NOMO-1 treated with DMSO at 0.1 percent for 48 hours (cell line): ENCODE measurements around the gene RCSD1.
A peak's percentile ranks its signal among the peaks of the same experiment; 100 is the strongest.
"Not testable (repeated sequence)": the region's sequence is repeated elsewhere in the genome, so short reads cannot be mapped to it uniquely, and the experiment has no call there.

Source experiments
- DNase-seq: peaks from one replicate; lab custom pipeline; 2025; ENCODE audit not compliant: unreplicated experiment; lab: John Stamatoyannopoulos, UW

The RCSD1 gene

GRCh38 chr1:167629681-167630567, at the start of gene RCSD1:
Gene RCSD1, plus strand, starts transcription at chr1:167630232. Its CDS starts 192 bp downstream, at chr1:167630424.
- peak; percentile 50 for DNase-seq

- no peak for DNase-seq
These were observed 48.0 kb upstream of the RCSD1 start for GRCh38 chr1:167582064-167582463.

- DNase-seq, result no peak
These were observed 47.3 kb upstream of the RCSD1 start for GRCh38 chr1:167582722-167583121.

GRCh38 chr1:167584581-167584980, 45.5 kb upstream of the RCSD1 start:
- no peak for DNase-seq

GRCh38 chr1:167587342-167587741, 42.7 kb upstream of the RCSD1 start:
- DNase-seq, result no peak

- no peak for DNase-seq
These were observed 42.2 kb upstream of the RCSD1 start for GRCh38 chr1:167587872-167588271.

GRCh38 chr1:167588361-167588760, 41.7 kb upstream of the RCSD1 start:
- DNase-seq, result no peak

GRCh38 chr1:167592475-167592874, 37.6 kb upstream of the RCSD1 start:
- no peak for DNase-seq

GRCh38 chr1:167593860-167594259, 36.2 kb upstream of the RCSD1 start:
- no peak for DNase-seq

- DNase-seq, result no peak
These were observed 35.2 kb upstream of the RCSD1 start for GRCh38 chr1:167594822-167595221.

- peak; percentile 86 for DNase-seq
These were observed 30.0 kb upstream of the RCSD1 start for GRCh38 chr1:167599957-167600581.

- peak; percentile 97 for DNase-seq
These were observed 28.3 kb upstream of the RCSD1 start for GRCh38 chr1:167601442-167602383.

- no peak for DNase-seq
These were observed 27.2 kb upstream of the RCSD1 start for GRCh38 chr1:167602840-167603239.

- DNase-seq, result no peak
These were observed 24.5 kb upstream of the RCSD1 start for GRCh38 chr1:167605576-167605975.

GRCh38 chr1:167611983-167612382, 18.0 kb upstream of the RCSD1 start:
- DNase-seq, result no peak

- peak; percentile 87 for DNase-seq
These were observed 17.2 kb upstream of the RCSD1 start for GRCh38 chr1:167612587-167613385.

GRCh38 chr1:167613984-167614383, 16.0 kb upstream of the RCSD1 start:
- not testable (repeated sequence) for DNase-seq

GRCh38 chr1:167614851-167615250, 15.2 kb upstream of the RCSD1 start:
- no peak for DNase-seq

- DNase-seq, result no peak
These were observed 13.5 kb upstream of the RCSD1 start for GRCh38 chr1:167616521-167616920.
